Testis (tissue), 3 donors: Measurements from ENCODE around the gene PLIN5. TPM values are rescaled to one million over a fixed set of nuclear protein-coding genes. Genes with fewer than 3 reads are reported as not detected.

Experiments
- DNase-seq: peaks from one replicate; pipeline ENCODE4 v3.0.0-alpha.2; 2019
- H3K27ac ChIP-seq, 2 donors: fragments of 200-600 bp; sonication (generic); one replicate each; pipeline ENCODE4 v1.5.1; 2019
- H3K27me3 ChIP-seq: fragments of 200-600 bp; sonication (generic); one replicate; pipeline ENCODE4 v1.5.1; 2019
- H3K36me3 ChIP-seq: fragments of 200-600 bp; sonication (generic); one replicate; pipeline ENCODE4 v1.5.1; 2017; ENCODE audit warnings: low read depth; ENCODE audit errors: missing control alignments
- H3K4me1 ChIP-seq: fragments of 200-600 bp; sonication (generic); one replicate; pipeline ENCODE4 v1.5.1; 2019
- H3K4me3 ChIP-seq, 2 donors: fragments of 200-600 bp; sonication (generic); one replicate each; pipeline ENCODE4 v1.5.1; 2017 to 2019
- H3K9me3 ChIP-seq: fragments of 200-600 bp; sonication (generic); one replicate; pipeline ENCODE4 v1.5.1; 2017
- POLR2A ChIP-seq: fragments of 450-650 bp; IDR thresholded peaks from one replicate; pipeline ENCODE4 v1.6.1; 2017; ENCODE audit warnings: antibody characterized with exemption, mild to moderate bottlenecking, moderate library complexity
- WGBS, 2 donors: methylation state at CpG; one replicate each; pipeline ENCODE4 v1.1.5; 2018; 5-methylcytosine and 5-hydroxymethylcytosine counted together
- intact Hi-C: fragments of 100-400 bp; cut with DNase I; formaldehyde crosslinking; loops from one replicate; pipeline ENCODE4 v1.15.1; 2023; ENCODE audit warnings: low total_unique reads
- polyA plus RNA-seq: library from polyadenylated mRNA; stranded (reverse); fragments of 350-450 nt; fragmentation: Illumina TruSeq; extraction: RNeasy Lipid Tissue Mini Kit (QIAGEN cat#74804); gene quantifications from one replicate; pipeline ENCODE4 v1.2.3, GENCODE V29; 2014; ENCODE audit warnings: low read depth, low replicate concordance; ENCODE audit not compliant: insufficient read depth
- total RNA-seq, 2 donors: library from RNA; depleted of rRNA; stranded (reverse); fragments of >200 nt; gene quantifications; one replicate each; pipeline ENCODE4 v1.2.3, GENCODE V29; 2016
- TF ChIP-seq, protein P1 (sequence below), 3 experiments: fragments of 450-650 bp in 2 of 3; fragments of 200-600 bp in 1 of 3; sonication (generic) in 1 of 3; IDR thresholded peaks; one replicate each; pipeline ENCODE4 v1.5.1; 2016 to 2019; ENCODE audit warnings: antibody characterized with exemption in 3 of 3, mild to moderate bottlenecking in 2 of 3, moderate library complexity in 1 of 3

PLIN5 gene
- total and polyA plus RNA-seq, 3 donors from 2014 or later: 3.8 to 8.5 (median 7.4) TPM

DNA sequence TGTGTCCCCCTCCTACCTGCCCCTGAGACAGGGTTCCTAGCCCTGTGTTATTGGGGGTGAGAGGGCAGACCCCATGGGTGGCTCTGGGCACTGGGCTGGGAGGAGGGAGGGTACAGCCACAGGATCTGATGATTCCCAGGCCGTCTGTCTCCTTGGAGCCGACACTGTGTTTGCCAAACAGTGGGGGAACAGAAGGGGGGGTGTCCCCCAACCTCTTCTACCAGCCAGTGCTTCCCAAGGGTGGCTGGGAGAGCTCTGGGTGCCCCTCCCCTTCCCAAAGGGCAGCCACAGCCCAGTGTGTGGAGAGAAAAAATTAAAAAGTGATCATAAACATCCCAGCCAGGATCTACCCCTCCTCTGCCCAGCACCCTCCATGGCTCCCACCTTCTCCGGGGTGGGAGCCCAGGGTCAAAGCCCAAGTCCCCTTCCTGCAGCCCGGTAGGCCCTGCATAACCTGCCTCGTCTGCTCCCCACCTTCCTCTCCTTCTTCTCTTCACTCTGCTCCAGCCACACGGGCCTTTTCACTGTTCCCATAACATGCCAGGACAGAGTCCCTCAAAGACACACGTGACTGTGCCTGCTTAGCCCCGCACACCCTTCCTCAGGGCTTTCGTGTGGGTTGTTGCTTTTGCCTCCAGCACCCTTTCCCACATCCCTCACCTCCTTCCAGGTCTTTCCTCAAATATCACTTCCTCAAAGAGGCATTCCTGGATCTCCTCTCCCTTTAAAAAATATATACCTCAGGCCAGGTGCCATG is 15.3 kb downstream of the PLIN5 start:
- no peaks in the 10 kb centered on the region for H3K9me3 ChIP-seq
- H3K4me3 ChIP-seq: no peak overlapping the region
- intact Hi-C loops: no loop called here
- no peaks in the 10 kb centered on the region for H3K36me3 ChIP-seq
- no peak overlapping the region for H3K27ac ChIP-seq
- peaks cover 10% of the 10 kb centered on the region for H3K4me1 ChIP-seq
- TF ChIP-seq, protein P1, sequence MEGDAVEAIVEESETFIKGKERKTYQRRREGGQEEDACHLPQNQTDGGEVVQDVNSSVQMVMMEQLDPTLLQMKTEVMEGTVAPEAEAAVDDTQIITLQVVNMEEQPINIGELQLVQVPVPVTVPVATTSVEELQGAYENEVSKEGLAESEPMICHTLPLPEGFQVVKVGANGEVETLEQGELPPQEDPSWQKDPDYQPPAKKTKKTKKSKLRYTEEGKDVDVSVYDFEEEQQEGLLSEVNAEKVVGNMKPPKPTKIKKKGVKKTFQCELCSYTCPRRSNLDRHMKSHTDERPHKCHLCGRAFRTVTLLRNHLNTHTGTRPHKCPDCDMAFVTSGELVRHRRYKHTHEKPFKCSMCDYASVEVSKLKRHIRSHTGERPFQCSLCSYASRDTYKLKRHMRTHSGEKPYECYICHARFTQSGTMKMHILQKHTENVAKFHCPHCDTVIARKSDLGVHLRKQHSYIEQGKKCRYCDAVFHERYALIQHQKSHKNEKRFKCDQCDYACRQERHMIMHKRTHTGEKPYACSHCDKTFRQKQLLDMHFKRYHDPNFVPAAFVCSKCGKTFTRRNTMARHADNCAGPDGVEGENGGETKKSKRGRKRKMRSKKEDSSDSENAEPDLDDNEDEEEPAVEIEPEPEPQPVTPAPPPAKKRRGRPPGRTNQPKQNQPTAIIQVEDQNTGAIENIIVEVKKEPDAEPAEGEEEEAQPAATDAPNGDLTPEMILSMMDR (IDR thresholded peaks at IDR 0.05): no peak
- no peaks in the 10 kb centered on the region for H3K27me3 ChIP-seq
- DNase-seq: no peak
- WGBS, 2 donors: 86 to 88% methylated on average over 9 of the region's 9 CpGs

DNA sequence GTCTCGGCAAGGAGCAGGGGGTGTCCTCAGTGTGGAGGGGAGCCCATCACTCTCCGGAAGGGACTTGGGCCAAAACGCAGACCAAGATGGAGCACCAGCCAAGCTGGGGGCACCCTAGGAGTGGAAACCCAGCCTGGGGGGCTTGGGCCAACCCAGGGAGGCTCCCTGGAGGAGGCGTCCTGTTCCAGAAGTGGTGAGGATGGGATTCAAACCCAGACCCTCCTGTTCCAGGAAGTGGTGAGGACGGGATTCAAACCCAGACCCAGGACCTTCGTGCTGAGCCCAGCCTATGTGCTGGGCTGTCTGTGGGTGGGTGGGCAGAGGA is 15.9 kb downstream of the PLIN5 start:
- Histone ChIP-seq H3K36me3 (no peaks in the 10 kb centered on the region), H3K27me3 (no peaks in the 10 kb centered on the region), H3K4me1 (peaks cover 10% of the 10 kb centered on the region), H3K9me3 (no peaks in the 10 kb centered on the region), H3K27ac (no peak overlapping the region), H3K4me3 (no peak overlapping the region)
- no peak for DNase-seq
- no peak for TF ChIP-seq POLR2A
- TF ChIP-seq, protein P1 (IDR thresholded peaks at IDR 0.05): no peak
- 89 to 92% methylated on average over 3 to 6 of the region's 6 CpGs for whole genome bisulfite sequencing, 2 donors
- intact Hi-C loops: no loop called here

DNA sequence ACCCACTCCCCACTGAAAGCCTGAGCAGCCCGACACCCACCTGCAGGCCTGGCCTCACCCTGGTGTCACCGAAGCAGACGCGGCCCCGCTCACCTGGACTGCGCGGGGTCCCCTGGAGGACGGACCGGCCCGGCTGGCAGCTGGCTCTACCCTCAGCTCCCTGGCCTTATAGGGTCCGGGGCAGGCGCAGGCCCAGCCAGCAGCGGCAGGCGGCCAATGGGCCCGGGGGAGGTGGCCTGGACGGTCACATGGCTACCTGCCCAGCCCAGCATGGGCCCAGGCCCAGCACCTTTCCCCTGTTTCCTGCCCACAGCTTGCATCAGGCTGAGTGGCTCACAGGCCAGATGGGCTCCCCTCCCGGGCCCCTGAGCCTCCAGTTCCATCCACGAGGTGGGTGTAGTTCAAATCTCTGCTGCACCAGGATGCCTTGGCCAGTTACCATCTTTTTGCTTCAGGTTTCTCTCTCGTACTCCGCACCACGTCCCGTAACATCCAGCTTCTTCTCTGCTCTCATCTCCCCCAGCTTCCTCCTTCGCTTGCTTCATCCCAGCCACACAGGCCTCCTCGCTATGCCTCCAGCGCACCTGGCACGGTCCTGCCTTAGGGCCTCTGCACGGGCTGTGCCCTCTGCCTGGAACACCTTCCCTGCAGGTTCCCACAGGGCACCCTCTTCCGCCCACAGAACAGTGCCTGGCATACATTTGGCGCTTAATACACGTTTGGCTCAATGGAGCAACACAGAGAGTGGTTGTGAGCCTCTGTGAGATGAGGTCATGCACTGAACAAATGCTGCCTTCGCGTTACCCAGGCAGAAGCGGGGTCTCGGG is 16.5 kb downstream of the PLIN5 start, which contains the start of gene PLIN4:
Gene PLIN4 (minus strand): TSS at position 142 of the 827 bp plus-strand sequence. CDS start 214 bp downstream, outside the sequence.
- Histone ChIP-seq H3K27me3 (no peaks in the 10 kb centered on the region), H3K4me1 (peaks cover 10% of the 10 kb centered on the region), H3K36me3 (no peaks in the 10 kb centered on the region), H3K4me3 (no peak within 1 kb of the TSS), H3K9me3 (no peaks in the 10 kb centered on the region), H3K27ac (no peak within 1 kb of the TSS)
- intact Hi-C loops: no loop called here
- WGBS, 2 donors: 54 to 57% methylated on average over 30 to 34 of the region's 34 CpGs
- no peak for TF ChIP-seq POLR2A
- TF ChIP-seq, protein P1 (IDR thresholded peaks at IDR 0.05): no peak
- peak; percentile 66 for DNase-seq

DNA sequence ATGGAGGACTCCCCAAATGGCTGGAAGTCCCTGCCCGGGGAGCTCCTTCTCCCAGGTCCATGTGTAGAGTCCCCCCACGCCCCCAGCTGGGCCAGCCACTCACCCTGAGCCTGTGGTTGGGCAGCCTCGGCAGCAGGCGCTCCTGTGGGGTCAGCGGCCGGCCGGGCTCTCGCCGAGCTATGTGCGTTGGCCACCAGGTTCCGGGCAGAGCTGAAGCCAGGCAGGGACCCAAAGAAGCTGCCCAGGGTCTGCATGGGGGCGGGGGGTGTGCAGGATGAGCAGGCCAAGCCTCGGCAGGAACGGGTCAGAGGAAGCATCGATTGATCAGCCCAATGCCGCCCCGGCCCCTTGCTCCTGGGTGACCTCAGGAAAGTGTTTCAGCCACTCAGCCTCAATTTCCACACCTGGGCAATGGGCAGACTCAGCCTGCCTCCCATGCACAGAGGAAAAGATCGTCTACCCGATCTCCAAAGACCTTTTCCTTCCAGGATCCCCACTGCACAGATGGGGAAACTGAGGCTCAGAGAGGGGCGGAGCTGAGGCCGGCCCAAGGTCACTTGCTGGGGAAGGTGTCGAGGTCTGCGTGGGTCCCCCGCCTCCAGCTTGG is 17.5 kb downstream of the PLIN5 start:
- 82 to 90% methylated on average over 9 to 24 of the region's 24 CpGs for WGBS, 2 donors
- TF ChIP-seq, protein P1 (IDR thresholded peaks at IDR 0.05): no peak
- no peak for TF ChIP-seq POLR2A
- H3K9me3 ChIP-seq: no peaks in the 10 kb centered on the region
- DNase-seq: no peak
- H3K27me3 ChIP-seq: no peaks in the 10 kb centered on the region
- H3K27ac ChIP-seq: no peak overlapping the region
- H3K4me1 ChIP-seq: peaks cover 10% of the 10 kb centered on the region
- no peak overlapping the region for H3K4me3 ChIP-seq
- no peaks in the 10 kb centered on the region for H3K36me3 ChIP-seq
- intact Hi-C loops: no loop called here
